HTR-8/SVneo (cell line): ENCODE results near the gene IDH2.

ENCODE experiments used
- DNase-seq: peaks from one replicate; pipeline ENCODE4 v3.0.0; 2011; ENCODE audit warnings: low spot score, mixed read lengths; ENCODE audit not compliant: insufficient read length
- FAIRE-seq: peaks from 2 replicates; lab custom pipeline; 2011; peaks lifted over from hg19 to GRCh38; lab: Jason Lieb, UNC

IDH2 gene

GRCh38 chr15:90033448-90033847 is 68.8 kb downstream of the IDH2 start:
- DNase-seq, result no peak
- no peak for FAIRE-seq
